ENCODE data around the gene SIGLEC14. TPM values are rescaled to one million over a fixed set of nuclear protein-coding genes. Genes with fewer than 3 reads are reported as not detected.

The SIGLEC14 gene
- total and polyA plus RNA-seq, 2 donors (not counting 1 experiment from before 2014, with no cell fraction given): not detected

GRCh38 chr19:51653162-51653561, 6.5 kb upstream of the SIGLEC14 start:
- Histone ChIP-seq H3K4me3 (replicated peaks in 1 of 4; ENCODE audit: control extremely low read depth in 1 of 4, insufficient read depth in 1 of 4, low read depth in 3 of 4, low read length in 4 of 4) (no peak overlapping the region), H3K79me2 (ENCODE audit: control insufficient read depth, insufficient read depth, low read length) (no peaks in the 10 kb centered on the region), H3K9ac (ENCODE audit: insufficient read depth, low read length) (no peak overlapping the region), H3K4me2 (ENCODE audit: extremely low read depth, insufficient read depth, low read length) (no peak overlapping the region), H2AFZ (ENCODE audit: low read length) (no peak overlapping the region), H3K36me3 (ENCODE audit: control insufficient read depth, insufficient read depth, low read length) (no peaks in the 10 kb centered on the region), H4K20me1 (ENCODE audit: control insufficient read depth, extremely low read depth, insufficient read depth, low read length) (no peaks in the 10 kb centered on the region), H3K4me1 (ENCODE audit: control insufficient read depth, extremely low read depth, insufficient read depth, low read length) (no peaks in the 10 kb centered on the region), H3K9me3 (ENCODE audit: control insufficient read depth, insufficient read depth, low read depth, low read length) (no peaks in the 10 kb centered on the region), H3K27ac (ENCODE audit: insufficient read depth, low read length) (no peak overlapping the region), H3K27me3 (ENCODE audit: control insufficient read depth, insufficient read depth, low read length) (no peaks in the 10 kb centered on the region)
- DNase-seq (ENCODE audit: low read depth in 2 of 2): no peak
- no peak for TF ChIP-seq CTCF (conservative IDR thresholded peaks at IDR 0.05 in 1 of 2, IDR thresholded peaks at IDR 0.05 in 1 of 2; ENCODE audit: low read depth in 1 of 2, low read length in 2 of 2)
- no peak for TF ChIP-seq EZH2 (IDR thresholded peaks at IDR 0.05; ENCODE audit: low read length, missing control alignments)

DNA sequence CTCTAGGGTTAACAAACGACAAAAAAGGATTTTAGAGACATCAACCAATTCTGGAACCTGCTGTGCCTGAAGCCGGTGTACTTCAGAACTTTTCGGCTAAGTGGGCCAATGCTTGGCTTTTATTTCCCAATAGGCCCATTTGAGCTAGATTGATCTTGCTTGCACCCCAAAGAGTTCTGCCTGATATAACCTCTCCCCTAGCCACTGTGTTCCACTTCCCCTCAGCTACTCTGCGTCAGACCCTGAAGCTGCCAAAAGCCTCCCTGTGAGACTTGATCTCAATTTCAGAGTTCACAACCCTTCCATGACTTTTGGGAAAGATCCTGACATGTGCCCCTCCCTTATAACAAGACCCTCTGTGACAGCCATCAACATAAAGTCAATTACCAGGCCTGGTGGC, 5.6 kb upstream of the SIGLEC14 start:
- Histone ChIP-seq H3K4me2 (ENCODE audit: extremely low read depth, insufficient read depth, low read length) (no peak overlapping the region), H3K27ac (ENCODE audit: insufficient read depth, low read length) (no peak overlapping the region), H2AFZ (ENCODE audit: low read length) (no peak overlapping the region), H3K9ac (ENCODE audit: insufficient read depth, low read length) (no peak overlapping the region), H3K9me3 (ENCODE audit: control insufficient read depth, insufficient read depth, low read depth, low read length) (no peaks in the 10 kb centered on the region), H4K20me1 (ENCODE audit: control insufficient read depth, extremely low read depth, insufficient read depth, low read length) (no peaks in the 10 kb centered on the region), H3K36me3 (ENCODE audit: control insufficient read depth, insufficient read depth, low read length) (no peaks in the 10 kb centered on the region), H3K27me3 (ENCODE audit: control insufficient read depth, insufficient read depth, low read length) (no peaks in the 10 kb centered on the region), H3K4me1 (ENCODE audit: control insufficient read depth, extremely low read depth, insufficient read depth, low read length) (no peaks in the 10 kb centered on the region), H3K4me3 (replicated peaks in 1 of 4; ENCODE audit: control extremely low read depth in 1 of 4, insufficient read depth in 1 of 4, low read depth in 3 of 4, low read length in 4 of 4) (no peak overlapping the region), H3K79me2 (ENCODE audit: control insufficient read depth, insufficient read depth, low read length) (no peaks in the 10 kb centered on the region)
- no peak for TF ChIP-seq CTCF (conservative IDR thresholded peaks at IDR 0.05 in 1 of 2, IDR thresholded peaks at IDR 0.05 in 1 of 2; ENCODE audit: low read depth in 1 of 2, low read length in 2 of 2)
- TF ChIP-seq EZH2 (IDR thresholded peaks at IDR 0.05; ENCODE audit: low read length, missing control alignments): no peak
- no peak for DNase-seq (ENCODE audit: low read depth in 2 of 2)

DNA sequence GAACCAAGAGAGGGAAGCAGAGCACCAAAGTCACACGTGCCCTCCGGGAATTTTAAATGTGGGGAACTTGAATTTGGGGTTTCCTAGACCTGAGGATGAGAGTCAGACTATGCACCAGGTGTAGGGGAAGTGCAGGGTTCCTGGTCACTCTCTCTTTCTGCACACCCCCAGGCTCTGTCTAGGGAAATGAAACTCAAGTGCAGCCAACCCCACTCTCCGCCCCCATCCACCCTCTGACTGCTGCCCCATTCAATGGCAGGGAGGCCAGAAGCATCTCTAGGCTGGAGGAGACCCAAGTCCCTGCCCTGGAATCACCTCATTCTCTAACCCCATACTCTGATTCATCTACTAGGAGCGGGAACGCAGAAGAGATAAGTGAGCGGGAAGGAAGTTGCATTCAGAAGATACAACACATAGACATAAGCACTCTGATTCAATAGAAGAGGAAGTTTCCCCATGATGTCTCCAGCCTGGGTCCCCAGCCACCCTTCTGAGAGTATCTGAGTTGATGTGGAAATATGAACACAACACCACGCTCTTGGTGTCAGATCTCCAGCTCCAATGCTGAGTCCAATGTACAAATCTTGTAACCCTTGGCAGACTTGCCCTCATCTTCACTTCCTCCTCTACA, 4.7 kb upstream of the SIGLEC14 start:
- Histone ChIP-seq H3K4me2 (ENCODE audit: extremely low read depth, insufficient read depth, low read length) (no peak overlapping the region), H4K20me1 (ENCODE audit: control insufficient read depth, extremely low read depth, insufficient read depth, low read length) (no peaks in the 10 kb centered on the region), H2AFZ (ENCODE audit: low read length) (no peak overlapping the region), H3K4me3 (replicated peaks in 1 of 4; ENCODE audit: control extremely low read depth in 1 of 4, insufficient read depth in 1 of 4, low read depth in 3 of 4, low read length in 4 of 4) (no peak overlapping the region), H3K79me2 (ENCODE audit: control insufficient read depth, insufficient read depth, low read length) (no peaks in the 10 kb centered on the region), H3K27me3 (ENCODE audit: control insufficient read depth, insufficient read depth, low read length) (no peaks in the 10 kb centered on the region), H3K9ac (ENCODE audit: insufficient read depth, low read length) (no peak overlapping the region), H3K36me3 (ENCODE audit: control insufficient read depth, insufficient read depth, low read length) (no peaks in the 10 kb centered on the region), H3K9me3 (ENCODE audit: control insufficient read depth, insufficient read depth, low read depth, low read length) (no peaks in the 10 kb centered on the region), H3K4me1 (ENCODE audit: control insufficient read depth, extremely low read depth, insufficient read depth, low read length) (no peaks in the 10 kb centered on the region), H3K27ac (ENCODE audit: insufficient read depth, low read length) (no peak overlapping the region)
- no peak for DNase-seq (ENCODE audit: low read depth in 2 of 2)
- TF ChIP-seq CTCF (conservative IDR thresholded peaks at IDR 0.05 in 1 of 2, IDR thresholded peaks at IDR 0.05 in 1 of 2; ENCODE audit: low read depth in 1 of 2, low read length in 2 of 2) (no peak), EZH2 (IDR thresholded peaks at IDR 0.05; ENCODE audit: low read length, missing control alignments) (no peak)
